Liver (tissue), 3 donors: ENCODE data around the gene RB1.

Experiments used
- CTCF ChIP-seq: fragments of 150-350 bp; IDR thresholded peaks from 2 replicates; pipeline ENCODE4 v1.5.1; 2017; ENCODE audit warnings: improper control_type of control experiment, low read depth, low read length; ENCODE audit not compliant: missing input control
- EGR1 ChIP-seq, 2 donors: IDR thresholded peaks; 2 replicates each; pipeline ENCODE4 v1.6.1; 2016 to 2018; ENCODE audit warnings: antibody characterized with exemption in 2 of 2, low read depth in 2 of 2
- HNF4A ChIP-seq, 2 donors: conservative IDR thresholded peaks; 2 replicates each; pipeline ENCODE4 v1.6.1; 2016; ENCODE audit warnings: antibody characterized with exemption in 2 of 2, mild to moderate bottlenecking in 2 of 2
- MAX ChIP-seq: IDR thresholded peaks from 2 replicates; pipeline ENCODE4 v1.6.1; 2016; ENCODE audit warnings: antibody characterized with exemption
- RAD21 ChIP-seq, 2 donors: IDR thresholded peaks; 2 replicates each; pipeline ENCODE4 v1.6.1; 2016; ENCODE audit warnings: antibody characterized with exemption in 2 of 2, mild to moderate bottlenecking in 2 of 2
- TAF1 ChIP-seq: conservative IDR thresholded peaks from 2 replicates; pipeline ENCODE4 v1.6.1; 2016; ENCODE audit warnings: antibody characterized with exemption, mild to moderate bottlenecking
- donor health status: healthy.
- donor health status: healthy.

- no peak for TF ChIP-seq CTCF
- no peak for TF ChIP-seq RAD21 (IDR thresholded peaks at IDR 0.05)
- TF ChIP-seq HNF4A (conservative IDR thresholded peaks at IDR 0.05): no peak
- TF ChIP-seq EGR1 (IDR thresholded peaks at IDR 0.05; ENCODE audit: low read depth in 2 of 2): no peak
- no peak for TF ChIP-seq TAF1
- no peak for TF ChIP-seq MAX
Observed at GRCh38 chr13:48403151-48403631, 99.6 kb downstream of the RB1 start.
